IgD-negative memory B cell (primary cell): ENCODE measurements around the gene ZNF564. TPM values are rescaled to one million over a fixed set of nuclear protein-coding genes. Genes with fewer than 3 reads are reported as not detected.
"Not testable (repeated sequence)": the region's sequence is repeated elsewhere in the genome, so short reads cannot be mapped to it uniquely, and the experiment has no call there.

ENCODE experiments used
- H3K27ac Mint-ChIP-seq, 3 donors: one replicate each; pipeline ENCODE4 v1.8.0; 2020 to 2022; ENCODE audit warnings: mild to moderate bottlenecking in 3 of 3, mixed read lengths in 3 of 3, moderate library complexity in 1 of 3
- H3K27me3 Mint-ChIP-seq: one replicate; pipeline ENCODE4 v1.8.0; 2021; ENCODE audit warnings: mixed read lengths
- H3K36me3 Mint-ChIP-seq: one replicate; pipeline ENCODE4 v1.8.0; 2020; ENCODE audit warnings: mild to moderate bottlenecking, mixed read lengths
- H3K4me1 Mint-ChIP-seq, 3 donors: one replicate each; pipeline ENCODE4 v1.8.0; 2020 to 2022; ENCODE audit warnings: mixed read lengths in 3 of 3, mild to moderate bottlenecking in 1 of 3
- H3K4me3 Mint-ChIP-seq, 4 donors: one replicate each; pipeline ENCODE4 v1.8.0; 2020 to 2022; ENCODE audit warnings: mild to moderate bottlenecking in 4 of 4, mixed read lengths in 4 of 4, moderate library complexity in 3 of 4
- H3K9me3 Mint-ChIP-seq, 3 donors: one replicate each; pipeline ENCODE4 v1.8.0; 2020 to 2021; ENCODE audit warnings: mixed read lengths in 3 of 3, mild to moderate bottlenecking in 1 of 3
- polyA plus RNA-seq: library from polyadenylated mRNA; unstranded; fragments of 300-500 nt; fragmentation: Illumina TruSeq; gene quantifications from one replicate; pipeline ENCODE4 v1.2.3, GENCODE V29; 2021

ZNF564 gene
- 16.2 TPM for polyA plus RNA-seq

DNA sequence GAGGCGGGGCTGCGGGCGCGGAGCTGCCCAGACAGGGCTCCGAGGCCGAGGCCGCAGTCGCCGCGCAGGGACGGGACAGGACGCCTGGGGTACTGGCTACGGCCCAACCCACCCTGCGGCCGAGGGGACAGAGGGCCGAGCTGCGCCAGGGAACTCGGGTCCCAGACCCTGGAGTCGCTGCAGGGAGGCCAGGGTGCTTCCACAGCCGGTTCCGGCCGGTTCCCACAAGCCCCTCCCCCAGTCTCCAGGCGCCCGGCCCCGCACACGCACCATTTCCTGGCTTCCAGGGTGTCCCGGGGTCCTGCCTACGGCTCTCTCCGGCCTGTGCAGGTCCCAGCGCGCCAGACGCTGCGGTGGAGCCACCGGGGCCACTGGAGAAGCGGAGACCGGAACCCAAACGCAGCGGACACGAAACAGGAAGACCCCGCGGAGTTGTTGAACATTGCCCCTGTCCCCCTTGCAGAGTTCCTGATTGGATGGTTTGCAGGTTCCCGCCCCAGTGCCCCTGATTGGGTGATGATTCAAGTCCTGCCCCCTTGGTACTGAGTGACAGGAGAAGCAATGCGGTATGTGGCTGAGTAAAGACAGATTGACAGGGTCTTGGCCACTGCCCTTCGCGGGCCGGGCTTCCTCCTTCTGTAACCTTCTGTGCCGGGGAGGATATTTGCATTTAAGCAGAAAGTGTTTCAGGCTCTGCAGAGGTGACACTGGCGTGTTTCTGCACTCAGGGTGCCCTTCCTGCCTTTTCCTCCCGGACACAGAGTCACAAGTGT, at the start of gene ZNF564:
ZNF564 (minus strand) TSS at position 423 of the 773 bp plus-strand sequence; CDS start at position 273, 150 bp downstream.
- H3K36me3 Mint-ChIP-seq: peaks cover 2% of the 10 kb centered on the region
- H3K9me3 Mint-ChIP-seq: no peaks in the 10 kb centered on the region
- H3K27ac Mint-ChIP-seq: peak within 1 kb of the TSS; percentile 82 to 97 (median 92)
- H3K4me1 Mint-ChIP-seq: peaks cover 10 to 30% (median 21%) of the 10 kb centered on the region in 3 donors
- peaks cover 3% of the 10 kb centered on the region for H3K27me3 Mint-ChIP-seq
- H3K4me3 Mint-ChIP-seq: peak within 1 kb of the TSS; percentile 92 to 100 (median 99)

DNA sequence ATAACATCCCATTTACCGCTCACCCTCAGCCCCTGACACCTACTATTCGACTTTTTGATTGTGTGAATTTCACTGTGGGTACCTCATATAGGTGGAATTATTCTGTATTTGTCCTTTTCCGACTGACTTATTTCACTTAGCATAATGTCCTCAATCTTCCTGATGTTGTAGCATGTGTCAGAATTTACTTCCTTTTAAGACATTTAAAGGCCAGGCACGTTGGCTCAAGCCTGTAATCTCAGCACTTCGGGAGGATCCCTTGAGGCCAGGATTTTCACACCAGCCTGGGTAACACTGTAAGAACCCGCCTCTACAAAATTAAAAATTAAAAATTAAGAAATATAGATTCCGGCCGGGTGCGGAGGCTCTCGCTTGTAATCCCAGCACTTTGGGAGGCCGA, 46.3 kb upstream of the ZNF564 start:
- no peak overlapping the region for H3K4me3 Mint-ChIP-seq
- peaks cover 0 to 2% (median 0%) of the 10 kb centered on the region in 3 donors for H3K4me1 Mint-ChIP-seq
- H3K36me3 Mint-ChIP-seq: peaks cover 4% of the 10 kb centered on the region
- H3K9me3 Mint-ChIP-seq: no peaks in the 10 kb centered on the region
- no peaks in the 10 kb centered on the region for H3K27me3 Mint-ChIP-seq
- no peak overlapping the region for H3K27ac Mint-ChIP-seq

DNA sequence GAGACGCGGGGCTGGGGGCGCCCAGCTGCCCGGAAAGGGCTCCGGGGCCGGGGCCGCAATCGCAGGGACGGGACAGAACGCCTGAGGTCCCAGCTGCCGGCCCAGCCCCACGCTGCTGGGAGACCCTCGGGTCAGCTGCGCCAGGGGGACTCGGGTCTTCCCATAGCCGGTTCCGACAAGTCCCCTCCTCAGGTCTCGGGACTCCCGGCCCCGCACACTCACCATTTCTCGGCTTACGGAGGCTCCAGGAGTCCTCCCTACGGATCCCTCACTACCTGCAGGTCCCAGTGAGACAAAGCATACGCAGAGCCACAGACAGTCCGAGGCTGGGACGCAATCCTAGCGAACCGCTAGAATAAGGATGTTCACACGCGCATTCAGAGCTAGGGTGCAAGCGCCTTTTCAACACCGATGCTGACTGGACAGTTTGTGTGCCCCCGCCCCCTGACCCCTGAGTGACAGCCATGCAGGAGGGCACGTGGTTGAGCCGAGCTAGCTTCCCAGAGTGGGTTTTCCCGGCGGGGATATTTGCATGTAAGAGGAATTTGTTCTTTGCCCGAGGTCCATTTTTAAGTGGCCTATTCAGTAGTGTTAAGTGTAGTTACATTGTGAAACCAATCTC, 45.8 kb upstream of the ZNF564 start:
- no peak overlapping the region for H3K27ac Mint-ChIP-seq
- no peak overlapping the region for H3K4me3 Mint-ChIP-seq
- H3K4me1 Mint-ChIP-seq: peaks cover 0 to 2% (median 0%) of the 10 kb centered on the region in 3 donors
- peaks cover 4% of the 10 kb centered on the region for H3K36me3 Mint-ChIP-seq
- H3K9me3 Mint-ChIP-seq: no peaks in the 10 kb centered on the region
- H3K27me3 Mint-ChIP-seq: no peaks in the 10 kb centered on the region

DNA sequence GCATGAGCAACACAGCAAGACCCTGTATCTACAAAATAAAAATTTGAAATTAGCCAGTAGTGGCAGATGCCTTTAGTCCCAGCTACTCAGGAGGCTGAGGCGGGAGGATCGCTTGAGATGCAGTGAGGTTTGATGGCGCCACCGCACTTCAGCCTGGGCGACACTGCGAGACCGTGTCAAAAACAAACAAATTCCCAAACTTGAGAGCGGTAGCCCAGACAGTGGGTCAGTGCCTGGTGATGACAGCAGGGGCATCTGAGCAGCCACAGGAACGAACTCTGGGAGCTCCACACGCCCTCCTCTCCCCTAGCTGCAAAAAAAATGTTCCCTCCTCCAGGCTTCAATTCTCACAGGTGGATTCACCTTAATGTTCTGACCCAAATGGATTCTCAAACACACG, 45.2 kb upstream of the ZNF564 start:
- H3K36me3 Mint-ChIP-seq: peaks cover 4% of the 10 kb centered on the region
- no peak overlapping the region for H3K4me3 Mint-ChIP-seq
- peaks cover 0 to 3% (median 0%) of the 10 kb centered on the region in 3 donors for H3K4me1 Mint-ChIP-seq
- no peaks in the 10 kb centered on the region for H3K27me3 Mint-ChIP-seq
- H3K9me3 Mint-ChIP-seq: no peaks in the 10 kb centered on the region
- no peak overlapping the region for H3K27ac Mint-ChIP-seq

DNA sequence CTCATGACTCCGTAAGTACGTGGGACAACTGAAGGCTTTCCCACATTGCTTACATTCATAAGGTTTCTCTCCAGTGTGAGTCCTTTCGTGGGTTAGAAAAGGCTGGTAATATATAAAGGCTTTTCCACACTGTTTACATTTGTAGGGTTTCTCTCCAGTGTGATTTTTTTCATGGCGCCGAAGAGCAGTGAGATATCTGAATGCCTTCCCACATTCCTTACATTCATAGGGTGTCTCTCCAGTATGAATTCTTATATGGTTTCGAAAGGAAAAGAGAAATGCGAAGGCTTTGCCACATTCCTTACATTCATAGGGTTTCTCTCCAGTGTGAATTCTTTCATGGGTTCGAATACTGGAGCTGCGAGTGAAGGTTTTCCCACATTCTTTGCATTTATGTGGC, 29.8 kb upstream of the ZNF564 start:
- no peak overlapping the region for H3K4me3 Mint-ChIP-seq
- no peaks in the 10 kb centered on the region for H3K27me3 Mint-ChIP-seq
- peaks cover 3 to 14% (median 6%) of the 10 kb centered on the region in 3 donors for H3K9me3 Mint-ChIP-seq
- H3K36me3 Mint-ChIP-seq: peaks cover 23% of the 10 kb centered on the region
- H3K27ac Mint-ChIP-seq: no peak overlapping the region
- no peaks in the 10 kb centered on the region for H3K4me1 Mint-ChIP-seq

DNA sequence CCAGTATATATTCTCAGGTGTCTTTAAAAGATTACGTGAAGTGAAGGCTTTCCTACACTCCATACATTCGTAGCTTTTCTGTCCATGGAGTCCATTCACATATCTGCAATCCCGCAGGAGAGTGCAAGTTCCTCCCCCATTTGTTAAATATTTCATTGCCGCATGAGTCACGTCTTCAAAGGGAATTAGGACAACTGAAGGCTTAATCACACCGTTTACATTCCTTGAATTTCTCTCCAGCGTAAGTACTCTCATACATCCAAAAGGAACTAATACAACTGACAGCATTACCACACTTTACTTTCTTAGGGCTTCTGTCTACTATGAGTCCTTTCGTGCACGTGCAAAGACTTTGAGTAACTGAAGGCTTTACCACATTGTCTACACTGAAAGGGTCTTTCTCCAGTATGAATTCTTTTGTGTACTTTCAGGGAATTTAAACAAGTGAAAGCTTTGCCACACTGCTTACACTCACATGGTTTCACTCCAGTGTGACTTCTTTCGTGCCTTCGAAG, 29.0 kb upstream of the ZNF564 start:
- H3K27ac Mint-ChIP-seq: no peak overlapping the region
- H3K4me3 Mint-ChIP-seq: no peak overlapping the region
- peaks cover 3 to 14% (median 6%) of the 10 kb centered on the region in 3 donors for H3K9me3 Mint-ChIP-seq
- H3K27me3 Mint-ChIP-seq: no peaks in the 10 kb centered on the region
- H3K4me1 Mint-ChIP-seq: peaks cover 0 to 3% (median 3%) of the 10 kb centered on the region in 3 donors
- peaks cover 23% of the 10 kb centered on the region for H3K36me3 Mint-ChIP-seq

DNA sequence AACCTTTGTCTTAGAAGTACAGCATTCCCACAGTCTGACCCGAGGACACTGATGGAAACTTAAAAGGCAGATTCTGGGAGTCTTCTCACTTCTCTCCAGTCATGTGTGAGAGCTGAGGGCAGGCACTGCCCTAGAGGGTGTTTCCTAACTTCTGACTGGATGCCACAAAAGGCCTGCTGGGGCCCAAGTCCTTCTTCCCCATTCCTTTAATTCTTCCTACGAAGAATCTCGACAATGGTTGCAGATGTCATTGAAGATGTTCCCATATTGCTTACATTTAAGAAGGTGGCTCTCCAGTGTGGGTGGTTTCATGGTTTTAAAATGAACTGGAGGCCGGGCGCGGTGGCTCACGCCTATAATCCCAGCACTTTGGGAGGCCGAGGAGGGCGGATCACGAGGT, 27.4 kb upstream of the ZNF564 start:
- Mint-ChIP-seq H3K4me3 (no peak overlapping the region), H3K27ac (no peak overlapping the region), H3K27me3 (no peaks in the 10 kb centered on the region), H3K9me3 (peaks cover 3 to 14% (median 6%) of the 10 kb centered on the region in 3 donors), H3K36me3 (peaks cover 23% of the 10 kb centered on the region), H3K4me1 (peaks cover 6 to 15% (median 14%) of the 10 kb centered on the region in 3 donors)

DNA sequence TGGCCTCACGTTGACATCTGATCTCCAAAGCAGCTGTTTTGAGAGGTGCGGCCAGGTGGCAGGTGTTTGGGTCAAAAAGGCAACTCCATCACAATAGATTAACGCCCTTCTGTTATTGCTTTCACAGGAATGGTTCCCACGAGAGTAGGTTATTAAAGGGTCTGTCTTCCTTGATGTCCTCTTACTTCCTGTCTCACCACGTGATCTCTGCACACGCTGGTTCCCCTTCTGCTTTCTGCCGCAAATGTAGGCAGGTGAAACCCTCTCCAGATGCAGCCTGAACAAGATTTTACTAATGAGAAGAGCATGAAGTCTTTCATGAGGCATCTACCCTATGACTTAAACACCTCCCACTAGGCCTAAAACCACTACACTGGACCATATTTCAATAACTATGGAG, 22.8 kb upstream of the ZNF564 start:
- peak overlapping the region in 3 of 4 donors; percentile 10 to 56 (median 36) for H3K4me3 Mint-ChIP-seq
- no peaks in the 10 kb centered on the region for H3K27me3 Mint-ChIP-seq
- peaks cover 6 to 18% (median 16%) of the 10 kb centered on the region in 3 donors for H3K4me1 Mint-ChIP-seq
- H3K27ac Mint-ChIP-seq: peak overlapping the region; percentile 16 to 92 (median 75)
- peaks cover 2% of the 10 kb centered on the region for H3K36me3 Mint-ChIP-seq
- H3K9me3 Mint-ChIP-seq: peaks cover 0 to 1% (median 0%) of the 10 kb centered on the region in 3 donors

DNA sequence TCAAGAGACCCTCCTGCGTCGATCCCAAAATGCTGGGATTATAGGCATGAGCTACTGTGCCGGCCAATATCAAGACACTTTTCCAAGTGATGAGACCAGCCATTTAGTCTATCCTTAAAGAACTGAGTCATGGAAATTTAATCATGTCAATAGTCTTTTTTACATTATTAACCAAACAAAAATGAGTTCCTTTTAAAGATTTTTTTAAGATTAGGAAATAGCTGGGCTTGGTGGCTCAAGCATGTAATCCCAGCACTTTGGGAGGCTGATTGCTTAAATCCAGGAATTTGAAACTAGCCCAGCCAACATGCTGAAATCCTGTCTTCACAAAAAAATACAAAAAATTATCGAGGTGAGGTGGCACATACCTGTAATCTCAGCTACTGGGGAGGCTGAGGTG, 16.7 kb upstream of the ZNF564 start:
- H3K9me3 Mint-ChIP-seq: no peaks in the 10 kb centered on the region
- peaks cover 0 to 8% (median 8%) of the 10 kb centered on the region in 3 donors for H3K4me1 Mint-ChIP-seq
- no peak overlapping the region for H3K4me3 Mint-ChIP-seq
- H3K36me3 Mint-ChIP-seq: peaks cover 3% of the 10 kb centered on the region
- no peak overlapping the region for H3K27ac Mint-ChIP-seq
- no peaks in the 10 kb centered on the region for H3K27me3 Mint-ChIP-seq

DNA sequence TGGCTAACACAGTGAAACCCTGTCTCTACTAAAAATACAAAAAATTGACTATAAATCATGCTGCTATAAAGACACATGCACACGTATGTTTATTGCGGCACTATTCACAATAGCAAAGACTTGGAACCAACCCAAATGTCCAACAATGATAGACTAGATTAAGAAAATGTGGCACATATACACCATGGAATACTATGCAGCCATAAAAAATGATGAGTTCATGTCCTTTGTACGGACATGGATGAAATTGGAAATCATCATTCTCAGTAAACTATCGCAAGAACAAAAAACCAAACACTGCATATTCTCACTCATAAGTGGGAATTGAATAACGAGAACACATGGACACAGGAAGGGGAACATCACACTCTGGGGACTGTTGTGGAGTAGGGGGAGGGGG, 15.1 kb upstream of the ZNF564 start:
- not testable (repeated sequence) for H3K27me3 Mint-ChIP-seq, H3K36me3 Mint-ChIP-seq, H3K4me3 Mint-ChIP-seq, H3K4me1 Mint-ChIP-seq, H3K27ac Mint-ChIP-seq, H3K9me3 Mint-ChIP-seq

DNA sequence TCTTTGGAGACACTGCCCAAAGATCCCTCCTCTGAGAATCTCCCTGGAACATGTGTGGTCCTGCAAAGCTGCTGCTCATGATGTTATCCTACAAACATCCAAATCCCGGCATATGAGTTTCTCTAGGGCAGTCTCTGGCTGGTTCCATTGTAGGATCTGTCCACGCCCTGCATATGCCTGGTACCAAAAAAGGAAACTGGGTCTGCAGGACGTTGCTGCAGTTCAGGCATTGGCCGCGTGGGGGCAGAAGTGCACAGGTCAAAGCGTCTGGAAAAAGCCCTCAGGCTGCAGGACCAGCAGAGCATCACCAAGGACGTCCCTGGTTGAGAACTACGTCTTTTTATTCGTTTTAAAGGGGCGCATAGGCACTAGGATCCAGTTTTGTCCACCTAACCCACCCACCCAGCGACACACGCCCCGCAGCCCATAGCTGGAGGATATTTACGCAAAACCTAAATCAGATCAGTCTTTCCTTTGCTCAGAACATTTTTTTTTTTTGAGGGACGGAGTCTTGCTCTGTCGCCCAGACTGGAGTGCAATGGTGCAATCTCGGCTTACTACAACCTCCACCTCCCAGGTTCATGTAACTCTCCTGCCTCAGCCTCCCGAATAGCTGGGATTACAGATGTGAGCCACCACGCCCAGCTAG, 12.9 kb upstream of the ZNF564 start:
- Mint-ChIP-seq H3K4me1 (peaks cover 0 to 6% (median 5%) of the 10 kb centered on the region in 3 donors), H3K27ac (no peak overlapping the region), H3K9me3 (no peaks in the 10 kb centered on the region), H3K4me3 (no peak overlapping the region), H3K27me3 (no peaks in the 10 kb centered on the region), H3K36me3 (peaks cover 3% of the 10 kb centered on the region)

DNA sequence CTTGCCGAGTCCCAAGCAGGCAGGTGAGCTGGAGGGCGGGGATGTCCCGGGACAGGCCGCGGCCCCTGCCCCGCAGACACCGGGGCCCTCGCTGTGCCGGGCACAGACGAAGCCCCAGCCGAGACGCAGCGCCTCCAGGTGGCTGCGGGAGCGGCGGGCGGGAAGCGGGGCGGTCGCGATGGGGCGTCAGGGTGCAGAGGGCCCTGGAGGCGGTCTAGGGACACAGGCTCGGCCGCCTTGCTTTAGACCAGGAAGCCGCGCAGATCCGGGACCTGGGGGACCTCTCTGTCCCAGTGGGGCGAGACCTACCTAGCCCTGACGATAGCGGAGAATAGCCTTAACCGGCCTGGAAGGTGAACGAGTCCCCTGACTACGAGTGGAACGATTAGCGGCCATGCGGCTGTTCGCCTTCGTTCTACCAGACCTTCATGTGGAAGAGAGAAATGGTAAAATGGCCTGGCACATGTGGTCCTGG, 4.2 kb upstream of the ZNF564 start:
- Mint-ChIP-seq H3K4me3 (peak overlapping the region in 1 of 4 donors; percentile 27), H3K27ac (no peak overlapping the region), H3K9me3 (no peaks in the 10 kb centered on the region), H3K4me1 (peaks cover 4 to 10% (median 8%) of the 10 kb centered on the region in 3 donors), H3K36me3 (peaks cover 2% of the 10 kb centered on the region), H3K27me3 (peaks cover 3% of the 10 kb centered on the region)

DNA sequence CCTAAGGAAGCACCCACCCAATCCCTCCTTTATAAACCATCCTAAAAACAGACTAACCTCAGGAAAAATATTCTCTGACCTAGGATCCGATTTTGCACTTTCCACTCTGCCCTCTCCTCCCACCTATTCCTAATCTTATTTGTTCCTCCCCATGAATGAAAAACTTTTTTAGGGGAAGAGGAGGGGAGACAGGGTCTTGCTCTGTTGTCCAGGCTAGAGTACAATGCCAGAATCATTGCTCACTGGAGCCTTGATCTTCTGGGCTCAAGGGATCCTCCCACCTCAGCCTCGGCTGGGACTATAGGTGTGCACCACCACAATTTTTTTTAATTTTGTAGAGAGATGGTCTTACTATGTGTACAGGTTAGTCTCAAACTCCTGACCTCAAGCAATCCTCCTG, 4.4 kb downstream of the ZNF564 start:
- Mint-ChIP-seq H3K27me3 (peaks cover 2% of the 10 kb centered on the region), H3K36me3 (peaks cover 6% of the 10 kb centered on the region), H3K4me1 (peaks cover 20 to 43% (median 27%) of the 10 kb centered on the region in 3 donors), H3K9me3 (peaks cover 0 to 4% (median 3%) of the 10 kb centered on the region in 3 donors), H3K4me3 (peak overlapping the region in 3 of 4 donors; percentile 7 to 70 (median 15)), H3K27ac (peak overlapping the region in 1 of 3 donors; percentile 62)

DNA sequence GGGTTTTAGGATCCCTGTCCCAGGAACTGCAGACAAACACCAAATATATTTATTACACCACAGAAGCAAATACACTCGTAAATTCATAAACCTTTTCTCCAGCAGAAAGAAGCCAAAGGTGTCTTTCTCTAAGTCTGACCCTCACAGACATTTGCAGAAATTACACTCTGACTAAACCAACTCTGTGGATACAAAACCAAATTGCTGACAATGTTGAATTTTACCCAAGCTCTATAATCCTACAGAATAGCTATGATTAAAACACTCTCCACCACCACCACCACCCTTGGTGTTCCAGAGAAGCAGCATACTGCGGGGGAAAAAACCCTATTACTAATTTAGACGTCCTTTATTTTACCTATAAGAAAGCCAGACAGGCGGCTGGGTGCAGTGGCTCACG, 5.2 kb downstream of the ZNF564 start:
- H3K27ac Mint-ChIP-seq: peak overlapping the region in 1 of 3 donors; percentile 62
- H3K4me3 Mint-ChIP-seq: peak overlapping the region in 2 of 4 donors; percentile 44 to 53
- peaks cover 16 to 38% (median 24%) of the 10 kb centered on the region in 3 donors for H3K4me1 Mint-ChIP-seq
- H3K36me3 Mint-ChIP-seq: peaks cover 3% of the 10 kb centered on the region
- H3K9me3 Mint-ChIP-seq: peaks cover 0 to 4% (median 3%) of the 10 kb centered on the region in 3 donors
- no peaks in the 10 kb centered on the region for H3K27me3 Mint-ChIP-seq

DNA sequence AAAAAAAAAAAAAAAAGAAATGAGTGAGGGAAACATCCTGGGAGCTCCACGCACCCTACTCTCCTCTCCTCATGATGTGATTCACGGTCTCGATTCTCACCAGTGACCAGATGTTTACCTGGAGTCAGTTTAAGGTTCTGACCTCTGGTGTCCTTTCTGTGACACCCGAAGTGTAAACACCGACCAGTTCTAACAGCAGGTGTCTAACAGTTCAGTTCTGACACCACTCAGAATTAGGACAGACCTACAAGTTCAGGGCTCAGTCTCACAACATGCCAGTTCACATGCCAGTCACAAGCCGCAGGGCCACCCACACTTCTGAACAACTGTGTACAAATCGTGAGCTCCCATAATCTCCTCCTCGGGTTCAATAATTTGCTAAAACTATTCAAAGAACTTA, 6.0 kb downstream of the ZNF564 start:
- H3K4me3 Mint-ChIP-seq: peak overlapping the region in 1 of 4 donors; percentile 39
- peaks cover 0 to 4% (median 3%) of the 10 kb centered on the region in 3 donors for H3K9me3 Mint-ChIP-seq
- no peaks in the 10 kb centered on the region for H3K27me3 Mint-ChIP-seq
- H3K4me1 Mint-ChIP-seq: peaks cover 17 to 36% (median 24%) of the 10 kb centered on the region in 3 donors
- no peak overlapping the region for H3K27ac Mint-ChIP-seq
- H3K36me3 Mint-ChIP-seq: peaks cover 4% of the 10 kb centered on the region
